ENCODE results near the gene FAM193A. TPM values are rescaled to one million over a fixed set of nuclear protein-coding genes. Genes with fewer than 3 reads are reported as not detected.

Gene FAM193A
- total RNA-seq, 2 experiments from 2014 or later = 37.0 to 37.7 TPM

DNA sequence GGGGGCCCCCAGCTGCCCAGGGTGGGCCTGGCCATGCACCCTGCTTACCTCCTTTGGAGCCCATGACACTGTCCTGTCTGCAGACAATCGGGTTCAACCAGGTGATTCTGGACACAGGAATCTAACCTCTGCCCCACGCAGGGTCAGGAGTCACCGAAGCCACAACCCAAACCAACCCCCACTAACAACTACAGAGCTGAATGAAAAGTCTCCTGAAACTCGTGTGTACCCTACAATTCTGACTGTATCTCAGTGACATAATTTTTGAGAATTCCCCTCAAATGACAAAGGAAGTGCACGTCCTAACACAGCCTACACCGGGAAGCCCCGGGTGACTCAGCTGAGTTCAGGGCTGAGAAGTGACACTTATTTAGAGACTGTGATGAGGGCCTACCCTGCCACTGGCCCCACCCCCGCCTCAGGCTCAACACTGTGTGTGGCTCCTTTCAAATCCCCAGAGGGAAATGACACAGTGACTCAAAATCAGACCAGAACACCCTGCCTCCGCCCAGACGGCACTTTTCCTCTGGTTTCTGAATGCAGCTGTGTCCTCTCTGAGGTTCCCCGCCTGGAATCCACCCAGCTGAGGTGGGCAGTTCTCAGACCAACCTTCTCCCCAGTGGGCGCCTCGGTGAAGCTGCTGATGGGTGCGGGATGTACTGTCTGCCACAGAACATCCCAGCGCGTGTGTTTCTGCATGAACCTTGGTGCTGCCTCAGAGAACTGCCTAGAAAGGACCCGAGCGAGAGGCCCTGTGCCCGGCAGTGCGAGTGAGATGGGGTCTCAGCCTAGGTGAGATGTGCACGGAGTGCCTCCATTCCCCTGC lies 209.7 kb downstream of the FAM193A start:
- Mint-ChIP-seq H3K4me1 (peaks cover 28% of the 10 kb centered on the region), H3K27me3 (no peaks in the 10 kb centered on the region), H3K36me3 (peaks cover 15% of the 10 kb centered on the region), H3K27ac (peak overlapping the region; percentile 82), H3K9me3 (no peaks in the 10 kb centered on the region), H3K4me3 (peak overlapping the region; percentile 32)
- peak; percentile 95 for ATAC-seq (ENCODE audit: low read depth)
- DNase-seq = peak; percentile 72
- POLR2A ChIA-PET = interaction anchor here (0.7 kb wide), 1 partner anchor 10 kb away, joined by 4 read pairs; the partner anchor contains the start of gene TNIP2

DNA sequence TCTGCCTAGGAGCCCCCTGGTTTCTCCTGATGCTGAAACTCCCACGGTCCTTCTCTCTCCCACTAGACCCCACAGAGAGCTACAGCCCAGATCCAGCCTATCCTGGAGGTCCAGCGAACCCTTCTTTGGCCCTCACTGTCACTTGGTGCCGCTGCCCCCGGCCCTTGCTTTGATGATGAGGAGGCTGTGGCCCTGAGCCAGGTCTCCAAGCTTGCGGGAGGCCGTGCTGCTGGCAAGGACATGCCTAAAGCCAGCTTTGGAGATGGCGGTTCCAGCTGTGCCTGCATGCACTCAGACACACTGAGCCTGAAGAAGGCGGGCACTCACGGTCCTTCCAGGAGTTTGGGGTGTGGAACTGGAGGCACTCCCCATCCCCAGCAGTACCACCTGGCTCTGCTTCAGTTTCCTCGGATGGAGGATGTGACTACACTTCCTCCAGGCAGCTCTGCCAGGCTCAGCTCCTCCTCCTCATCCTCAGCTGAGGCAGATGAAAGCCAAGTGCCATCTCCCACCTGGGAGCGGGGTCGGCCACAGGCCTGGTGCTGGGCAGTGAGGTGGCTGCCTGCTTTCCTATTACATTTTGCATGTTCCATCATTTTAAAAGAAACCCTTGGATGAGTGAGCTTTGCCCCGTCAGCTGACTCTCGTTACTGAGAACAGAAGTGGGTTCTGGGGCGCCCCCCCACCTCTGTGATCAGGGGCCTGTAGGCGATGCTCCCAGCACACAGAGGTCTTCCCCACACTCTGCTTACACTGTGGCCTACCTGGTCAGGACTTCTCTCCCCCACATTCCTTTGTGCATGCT lies 210.6 kb downstream of the FAM193A start:
- peaks cover 15% of the 10 kb centered on the region for H3K36me3 Mint-ChIP-seq
- H3K4me1 Mint-ChIP-seq = peaks cover 28% of the 10 kb centered on the region
- peak overlapping the region; percentile 82 for H3K27ac Mint-ChIP-seq
- DNase-seq (no peak), ATAC-seq (ENCODE audit: low read depth) (no peak)
- peak overlapping the region; percentile 32 for H3K4me3 Mint-ChIP-seq
- no peaks in the 10 kb centered on the region for H3K9me3 Mint-ChIP-seq
- POLR2A ChIA-PET = no interaction called here
- H3K27me3 Mint-ChIP-seq = no peaks in the 10 kb centered on the region

DNA sequence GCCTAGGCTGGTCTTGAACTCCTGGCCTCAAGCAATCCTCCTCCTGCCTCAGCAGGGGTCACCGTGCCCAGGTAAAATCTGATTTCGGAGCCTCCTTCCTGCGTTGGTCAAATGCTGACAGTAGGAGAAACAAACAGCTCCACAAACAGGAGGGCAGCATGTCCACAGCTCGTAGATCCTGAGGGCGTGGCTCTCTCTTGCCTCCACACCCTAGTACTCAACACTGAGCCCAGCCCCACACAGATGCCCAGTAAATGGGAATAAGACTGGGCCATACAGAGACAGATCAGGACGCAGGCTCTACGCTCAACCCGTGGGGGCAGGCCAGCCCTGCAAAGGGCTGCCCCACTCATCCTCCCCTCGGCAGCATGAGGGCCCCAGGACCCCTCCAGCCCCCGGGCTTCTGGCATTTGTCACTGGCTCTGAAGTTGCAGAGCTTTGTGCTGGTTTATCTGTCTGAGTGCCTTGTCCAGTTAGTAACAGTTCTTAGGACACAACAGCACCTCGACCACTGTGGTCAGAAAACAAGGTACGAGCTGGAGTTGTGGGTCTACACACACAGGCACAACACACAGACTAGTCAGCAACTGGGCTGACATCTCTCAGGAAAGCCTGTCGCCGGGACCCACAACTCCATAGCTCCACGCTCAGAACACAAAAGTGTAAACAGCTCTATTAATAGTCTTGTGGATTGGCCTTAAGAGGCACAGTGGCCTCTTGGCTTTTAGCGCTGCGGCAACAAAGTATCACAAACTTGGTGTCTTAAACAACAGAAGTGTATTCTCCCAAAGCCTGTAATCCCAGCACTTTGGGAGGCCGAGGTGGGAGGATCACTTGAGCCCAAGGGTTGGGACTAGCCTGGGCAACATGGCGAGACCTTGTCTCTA lies 214.5 kb downstream of the FAM193A start:
- H3K27me3 Mint-ChIP-seq = no peaks in the 10 kb centered on the region
- H3K36me3 Mint-ChIP-seq = peaks cover 11% of the 10 kb centered on the region
- H3K27ac Mint-ChIP-seq = no peak overlapping the region
- ATAC-seq (ENCODE audit: low read depth) (no peak), DNase-seq (no peak)
- peaks cover 33% of the 10 kb centered on the region for H3K4me1 Mint-ChIP-seq
- POLR2A ChIA-PET = no interaction called here
- H3K9me3 Mint-ChIP-seq = no peaks in the 10 kb centered on the region
- no peak overlapping the region for H3K4me3 Mint-ChIP-seq

DNA sequence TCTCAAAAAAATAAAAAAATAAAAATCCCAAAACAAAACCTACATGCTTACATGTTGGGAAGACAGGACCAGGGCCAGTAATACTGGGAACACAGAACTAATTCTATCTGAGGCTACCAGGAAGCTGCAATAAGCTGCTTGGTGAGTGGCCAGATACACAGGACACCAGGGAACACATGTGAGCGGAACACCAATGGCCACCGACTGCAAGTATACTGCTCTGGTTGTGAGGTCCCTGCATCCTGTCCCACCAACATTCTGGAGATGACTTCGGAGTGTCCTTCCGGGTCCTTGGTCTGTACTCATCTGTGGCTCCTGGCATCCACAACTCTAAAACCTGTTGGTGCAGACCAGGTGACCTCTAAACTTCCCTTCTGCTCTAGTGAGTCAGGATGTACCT lies 217.0 kb downstream of the FAM193A start:
- H3K36me3 Mint-ChIP-seq = peaks cover 6% of the 10 kb centered on the region
- no peak overlapping the region for H3K27ac Mint-ChIP-seq
- no peaks in the 10 kb centered on the region for H3K27me3 Mint-ChIP-seq
- POLR2A ChIA-PET = no interaction called here
- H3K4me1 Mint-ChIP-seq = peaks cover 16% of the 10 kb centered on the region
- no peaks in the 10 kb centered on the region for H3K9me3 Mint-ChIP-seq
- ATAC-seq (ENCODE audit: low read depth) (no peak), DNase-seq (no peak)
- H3K4me3 Mint-ChIP-seq = no peak overlapping the region

DNA sequence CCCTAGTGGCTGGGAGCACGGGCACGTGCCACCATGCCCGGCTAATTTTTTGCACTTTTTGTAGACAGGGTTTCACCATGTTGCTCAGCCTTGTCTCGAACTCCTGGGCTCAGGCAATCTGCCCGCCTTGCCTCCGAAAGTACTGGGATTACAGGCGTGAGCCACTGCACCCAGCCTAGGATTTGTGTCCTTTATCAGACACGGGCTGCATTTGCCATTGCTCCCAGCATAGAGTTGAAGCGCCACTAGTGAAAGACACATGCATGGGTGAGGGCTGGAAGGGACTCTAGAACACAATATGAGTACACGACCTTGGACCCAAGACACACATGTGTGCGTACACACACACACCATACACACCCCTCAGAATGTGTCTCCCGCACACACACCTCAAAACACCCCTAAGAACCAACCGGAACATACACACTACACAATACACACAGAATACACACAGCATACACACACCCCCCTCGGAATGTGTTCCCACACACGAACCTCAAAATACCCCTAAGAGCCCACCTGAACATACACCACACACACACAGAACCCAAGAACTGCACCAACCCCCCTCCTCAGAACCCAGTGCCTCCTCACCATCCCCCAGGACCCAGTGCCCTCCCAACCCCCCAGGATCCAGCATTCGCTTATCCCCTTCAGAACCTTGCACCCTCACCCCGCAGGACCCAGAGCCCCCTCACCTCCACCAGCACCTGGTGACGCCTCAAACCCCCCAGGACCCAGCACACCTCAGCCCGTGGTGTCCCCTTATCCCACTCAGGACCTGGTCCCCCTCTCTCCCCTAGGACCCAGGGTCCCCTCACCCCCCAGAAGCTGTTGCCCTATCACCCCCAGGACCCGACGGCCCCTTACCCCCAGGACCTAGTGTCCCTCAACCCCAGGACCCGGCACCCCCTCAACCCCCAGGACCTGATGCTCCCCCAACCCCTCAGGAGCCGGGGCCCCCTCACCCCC lies 218.7 kb downstream of the FAM193A start:
- no peak for DNase-seq
- H3K4me1 Mint-ChIP-seq = peaks cover 16% of the 10 kb centered on the region

DNA sequence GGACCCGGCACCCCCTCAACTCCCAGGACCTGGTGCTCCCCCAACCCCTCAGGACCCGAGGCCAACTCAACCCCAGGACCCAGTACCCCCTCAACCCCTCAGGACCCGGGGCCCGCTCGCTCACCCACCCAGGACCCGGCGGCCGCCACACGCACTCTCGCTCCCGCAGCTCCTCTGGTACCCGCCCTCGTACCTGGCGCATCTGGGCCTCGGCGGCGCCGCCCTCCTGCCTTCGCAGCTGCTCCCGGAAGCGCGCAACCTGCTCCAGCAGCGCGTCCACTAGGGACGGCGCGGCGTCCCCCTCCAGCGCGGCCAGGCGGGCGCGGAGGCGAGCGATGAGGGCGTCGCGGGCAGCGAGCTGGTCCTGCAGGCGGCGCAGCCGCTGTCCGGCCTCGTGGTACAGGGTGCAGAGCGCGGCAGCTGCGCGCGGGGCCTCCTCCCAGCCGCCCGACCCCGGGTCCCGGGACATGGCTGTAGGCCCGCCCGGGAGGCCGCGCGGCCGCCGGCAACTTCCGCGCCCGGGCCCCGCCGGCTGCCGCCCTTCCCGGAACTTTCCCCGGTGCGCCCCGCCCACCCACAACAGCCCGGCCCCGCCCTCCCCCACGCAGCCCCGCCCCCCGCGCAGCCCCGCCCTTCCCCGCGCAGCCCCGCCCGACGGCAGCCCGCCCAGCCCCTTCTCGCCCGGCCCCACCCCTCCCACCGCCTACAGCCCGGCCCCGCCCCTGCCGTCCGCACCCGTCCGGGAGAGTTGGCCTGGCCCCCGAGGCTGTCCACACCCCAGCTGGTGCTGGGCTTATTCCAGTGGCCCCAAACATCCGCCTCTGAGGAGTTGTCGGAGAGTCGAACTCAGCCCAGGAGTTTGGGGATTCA lies 219.6 kb downstream of the FAM193A start, which contains the start of gene TNIP2:
Gene TNIP2 (minus strand): TSS at position 516 of the 870 bp plus-strand sequence. CDS start 47 bp downstream, at position 469.
- no peaks in the 10 kb centered on the region for H3K27me3 Mint-ChIP-seq
- H3K27ac Mint-ChIP-seq = peak within 1 kb of the TSS; percentile 83
- ATAC-seq (ENCODE audit: low read depth) (peak; percentile 86), DNase-seq (peak; percentile 87)
- POLR2A ChIA-PET = interaction anchor here (0.6 to 1.6 kb wide), 11 partner anchors 10 to 281 kb away, joined by 3 to 6 read pairs (median 4); partner anchors contain the start of genes FAM193A, GRK4 and NOP14
- H3K4me3 Mint-ChIP-seq = peak within 1 kb of the TSS; percentile 84
- no peaks in the 10 kb centered on the region for H3K9me3 Mint-ChIP-seq
- H3K4me1 Mint-ChIP-seq = peaks cover 16% of the 10 kb centered on the region
- peaks cover 6% of the 10 kb centered on the region for H3K36me3 Mint-ChIP-seq

More for the DNA sequence above, 218.7 kb downstream of the FAM193A start:
- H3K4me3 Mint-ChIP-seq = peak overlapping the region; percentile 84
- H3K36me3 Mint-ChIP-seq = peaks cover 6% of the 10 kb centered on the region
- ATAC-seq (ENCODE audit: low read depth) = no peak
- H3K27me3 Mint-ChIP-seq = no peaks in the 10 kb centered on the region
- H3K9me3 Mint-ChIP-seq = no peaks in the 10 kb centered on the region
- peak overlapping the region; percentile 74 for H3K27ac Mint-ChIP-seq
- POLR2A ChIA-PET = interaction anchor here (0.6 to 1.6 kb wide), 8 partner anchors 9 to 282 kb away, joined by 3 to 5 read pairs (median 4); partner anchors contain the start of gene FAM193A

DNA sequence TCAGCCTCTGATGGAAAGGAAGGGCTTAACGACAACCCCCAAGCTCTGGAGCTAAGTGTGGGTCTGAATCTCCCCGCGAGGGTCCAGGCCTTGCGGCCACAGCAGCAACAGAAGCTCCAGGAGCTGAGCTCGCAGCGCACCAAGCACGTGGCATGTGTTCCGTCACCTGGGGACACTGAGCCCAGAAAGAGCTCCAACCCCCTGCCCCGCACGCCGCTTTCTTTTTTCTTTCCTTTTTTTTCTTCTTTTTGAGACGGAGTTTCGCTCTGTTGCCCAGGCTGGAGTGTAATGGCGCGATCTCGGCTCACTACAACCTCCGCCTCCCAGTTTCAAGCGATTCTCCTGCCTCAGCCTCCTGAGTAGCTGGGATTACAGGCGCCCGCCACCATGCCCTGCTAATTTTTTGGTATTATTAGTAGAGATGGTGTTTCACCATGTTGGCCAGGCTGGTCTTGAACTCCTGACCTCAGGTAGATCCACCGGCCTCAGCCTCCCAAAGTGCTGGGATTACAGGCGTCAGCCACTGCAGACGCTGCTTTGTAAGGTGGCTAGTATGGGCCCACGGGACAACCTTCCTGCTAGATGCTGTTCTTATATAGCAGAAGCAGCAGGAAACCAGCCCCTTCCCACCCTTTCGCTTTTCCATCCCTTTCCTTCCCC lies 220.4 kb downstream of the FAM193A start:
- ATAC-seq (ENCODE audit: low read depth) (no peak), DNase-seq (no peak)
- Mint-ChIP-seq H3K4me1 (peaks cover 20% of the 10 kb centered on the region), H3K36me3 (peaks cover 6% of the 10 kb centered on the region), H3K27me3 (no peaks in the 10 kb centered on the region), H3K27ac (no peak overlapping the region), H3K4me3 (peak overlapping the region; percentile 76), H3K9me3 (no peaks in the 10 kb centered on the region)
- POLR2A ChIA-PET = interaction anchor here (1.3 to 1.6 kb wide), 4 partner anchors 11 to 206 kb away, joined by 3 to 6 read pairs (median 4); partner anchors contain the start of genes GRK4 and NOP14

DNA sequence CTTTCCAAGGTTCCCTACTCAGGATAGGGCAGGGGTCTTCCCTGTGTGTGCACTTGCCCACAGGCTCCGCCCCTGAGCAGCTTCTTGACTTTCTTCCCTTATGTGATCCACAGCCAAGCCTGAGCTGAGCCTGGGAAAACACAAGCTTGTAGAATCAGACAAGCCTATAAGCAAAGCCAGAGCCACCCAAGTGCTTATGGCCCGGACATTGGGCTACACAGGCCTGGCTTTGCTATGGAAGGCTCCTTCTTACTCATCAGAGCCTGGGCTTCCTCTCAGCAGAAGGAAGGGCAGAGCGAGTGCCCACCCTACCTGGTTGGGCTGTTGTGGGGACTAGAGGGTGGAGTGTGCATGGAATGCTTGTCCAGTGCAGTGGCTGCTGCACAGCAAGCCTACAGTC lies 221.0 kb downstream of the FAM193A start:
- ATAC-seq (ENCODE audit: low read depth) = no peak
- peaks cover 4% of the 10 kb centered on the region for H3K36me3 Mint-ChIP-seq
- no peaks in the 10 kb centered on the region for H3K27me3 Mint-ChIP-seq
- no peak for DNase-seq
- H3K4me1 Mint-ChIP-seq = peaks cover 24% of the 10 kb centered on the region
- no peaks in the 10 kb centered on the region for H3K9me3 Mint-ChIP-seq
- POLR2A ChIA-PET = interaction anchor here (1.3 to 1.5 kb wide), 3 partner anchors 10 to 206 kb away, joined by 3 to 6 read pairs (median 5); partner anchors contain the start of genes GRK4 and NOP14
- H3K27ac Mint-ChIP-seq = no peak overlapping the region
- peak overlapping the region; percentile 40 for H3K4me3 Mint-ChIP-seq

DNA sequence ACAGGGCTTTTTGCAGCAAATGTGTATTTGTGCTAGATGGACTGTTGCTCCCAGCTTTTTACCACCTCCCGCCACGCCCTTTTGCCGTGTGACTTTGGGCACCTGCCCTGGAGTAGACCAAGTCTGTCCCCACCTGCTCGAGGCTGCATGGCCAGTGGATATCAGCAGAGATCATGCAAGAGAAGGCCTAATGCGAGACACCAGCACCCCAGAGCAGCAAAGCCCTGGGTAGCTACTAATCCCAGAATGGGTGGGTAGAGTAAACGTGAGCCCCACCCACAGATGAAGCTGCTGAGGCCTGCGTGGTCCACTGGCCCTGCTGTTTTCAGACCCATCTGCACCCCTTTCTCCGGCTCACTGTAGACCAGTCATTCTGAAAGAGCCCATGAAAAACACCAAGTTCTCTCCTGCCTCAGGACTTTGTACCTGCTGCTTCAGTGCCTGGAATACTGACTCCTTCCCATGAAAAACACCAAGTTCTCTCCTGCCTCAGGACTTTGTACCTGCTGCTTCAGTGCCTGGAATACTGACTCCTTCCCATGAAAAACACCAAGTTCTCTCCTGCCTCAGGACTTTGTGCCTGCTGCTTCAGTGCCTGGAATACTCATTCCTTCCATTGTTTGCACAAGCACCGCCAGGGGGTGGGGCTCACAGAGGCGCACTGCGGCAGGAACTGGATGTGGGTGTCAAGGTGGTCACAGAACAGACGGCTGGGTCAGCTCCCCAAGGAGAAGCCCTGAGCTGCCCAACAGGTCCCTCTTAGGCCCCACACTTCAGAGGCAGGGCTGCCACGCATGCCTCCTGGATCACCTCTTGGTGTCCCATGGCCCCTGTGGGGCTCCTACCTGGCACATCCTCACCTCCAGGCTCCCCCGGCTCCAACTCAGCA lies 224.8 kb downstream of the FAM193A start:
- H3K27ac Mint-ChIP-seq = no peak overlapping the region
- H3K4me1 Mint-ChIP-seq = peaks cover 18% of the 10 kb centered on the region
- ATAC-seq (ENCODE audit: low read depth) (peak; percentile 17), DNase-seq (no peak)
- POLR2A ChIA-PET = interaction anchor here (0.5 to 1.5 kb wide), 3 partner anchors 10 to 175 kb away, joined by 3 to 5 read pairs (median 3); no protein-coding TSS in a partner anchor
- no peaks in the 10 kb centered on the region for H3K36me3 Mint-ChIP-seq
- H3K9me3 Mint-ChIP-seq = no peaks in the 10 kb centered on the region
- no peaks in the 10 kb centered on the region for H3K27me3 Mint-ChIP-seq
- no peak overlapping the region for H3K4me3 Mint-ChIP-seq

DNA sequence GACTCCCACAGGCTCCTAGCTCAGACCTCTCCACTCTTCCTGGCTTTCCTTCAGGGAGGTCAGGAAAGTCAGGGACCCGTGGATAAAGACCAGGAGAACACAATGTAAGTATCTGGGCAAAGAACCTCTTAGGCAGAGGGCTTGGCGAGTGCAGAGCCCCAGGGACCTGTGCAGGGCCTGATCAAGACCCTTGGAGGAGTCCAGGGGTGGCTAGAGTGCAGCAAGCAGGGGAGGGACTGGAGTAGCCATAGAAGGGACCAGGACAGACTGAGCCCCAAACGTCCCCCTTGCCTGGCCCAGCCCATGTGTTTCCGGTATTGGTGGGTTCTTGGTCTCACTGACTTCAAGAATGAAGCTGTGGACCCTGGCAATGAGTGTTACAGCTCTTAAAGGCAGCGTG lies 225.6 kb downstream of the FAM193A start:
- Mint-ChIP-seq H3K9me3 (no peaks in the 10 kb centered on the region), H3K27me3 (no peaks in the 10 kb centered on the region), H3K4me3 (no peak overlapping the region), H3K36me3 (no peaks in the 10 kb centered on the region), H3K27ac (peak overlapping the region; percentile 21), H3K4me1 (peaks cover 21% of the 10 kb centered on the region)
- ATAC-seq (ENCODE audit: low read depth) (no peak), DNase-seq (no peak)
- POLR2A ChIA-PET = interaction anchor here (1.0 to 1.4 kb wide), 3 partner anchors 9 to 83 kb away, joined by 3 to 5 read pairs (median 5); no protein-coding TSS in a partner anchor

Data from activated naive CD8-positive, alpha-beta T cell treated with anti-CD3 and anti-CD28 coated beads, Interleukin-2, amount 10 ng/mL, durations not matched to agents 7 days and 5 days (primary cell).